HepG2 (cell line): ENCODE data around the gene CISD2. TPM values are rescaled to one million over a fixed set of nuclear protein-coding genes. Genes with fewer than 3 reads are reported as not detected.

Experiments
- ARNT2 ChIP-seq: sonication (generic); formaldehyde crosslinking; IDR thresholded peaks from 2 replicates; pipeline ENCODE4 v1.8.0; 2022; ENCODE audit warnings: mild to moderate bottlenecking, low read depth, missing genetic modification reagents, moderate library complexity
- EP300 ChIP-seq, 3 experiments: sonication (generic) in 1 of 3; formaldehyde crosslinking in 1 of 3; IDR thresholded peaks; 2 replicates each; pipeline versions ENCODE4 v1.5.1 to v1.6.1; 2011 to 2020; ENCODE audit warnings: low read depth in 2 of 3, low read length in 2 of 3, borderline replicate concordance in 1 of 3, improper control_type of control experiment in 1 of 3, mild to moderate bottlenecking in 1 of 3, missing genetic modification reagents in 1 of 3, moderate library complexity in 1 of 3
- HCFC1 ChIP-seq: fragments of 150-350 bp; IDR thresholded peaks from 2 replicates; pipeline ENCODE4 v1.6.1; 2014; ENCODE audit warnings: low read depth, low read length
- HIVEP1 ChIP-seq: sonication (generic); formaldehyde crosslinking; IDR thresholded peaks from 2 replicates; pipeline ENCODE4 v1.4.0; 2020; ENCODE audit warnings: mild to moderate bottlenecking, missing genetic modification reagents
- ISX ChIP-seq: sonication (generic); formaldehyde crosslinking; conservative IDR thresholded peaks from 2 replicates; pipeline ENCODE4 v1.5.0; 2020; ENCODE audit warnings: missing genetic modification reagents
- NAIF1 ChIP-seq: sonication (generic); formaldehyde crosslinking; IDR thresholded peaks from 2 replicates; pipeline ENCODE4 v1.5.0; 2020; ENCODE audit warnings: mild to moderate bottlenecking, missing genetic modification reagents, borderline replicate concordance
- PAWR ChIP-seq: sonication (generic); formaldehyde crosslinking; IDR thresholded peaks from 2 replicates; pipeline ENCODE4 v1.4.0; 2020; ENCODE audit warnings: missing genetic modification reagents, mild to moderate bottlenecking, borderline replicate concordance
- PHF8 ChIP-seq: sonication (generic); formaldehyde crosslinking; IDR thresholded peaks from 2 replicates; pipeline ENCODE4 v1.5.0; 2020; ENCODE audit warnings: missing genetic modification reagents
- POLR2AphosphoS5 ChIP-seq: IDR thresholded peaks from 2 replicates; pipeline ENCODE4 v1.6.1; 2012; ENCODE audit warnings: low read depth, low read length
- TP53 ChIP-seq: sonication (generic); formaldehyde crosslinking; conservative IDR thresholded peaks from 2 replicates; pipeline ENCODE4 v1.4.0; 2020; ENCODE audit warnings: missing genetic modification reagents
- ZBTB20 ChIP-seq: sonication (generic); formaldehyde crosslinking; IDR thresholded peaks from 2 replicates; pipeline ENCODE4 v1.8.1; 2023; ENCODE audit warnings: missing genetic modification reagents, low read depth, mild to moderate bottlenecking, borderline replicate concordance
- ZGPAT ChIP-seq: IDR thresholded peaks from 2 replicates; pipeline ENCODE4 v1.6.1; 2016; ENCODE audit warnings: mild to moderate bottlenecking
- ZNF10 ChIP-seq: sonication (generic); formaldehyde crosslinking; IDR thresholded peaks from 2 replicates; pipeline ENCODE4 v1.4.0; 2020; ENCODE audit warnings: mild to moderate bottlenecking, low read depth, missing genetic modification reagents, borderline replicate concordance
- ZNF232 ChIP-seq: sonication (generic); formaldehyde crosslinking; IDR thresholded peaks from 2 replicates; pipeline ENCODE4 v1.4.0; 2020; ENCODE audit warnings: missing genetic modification reagents, borderline replicate concordance
- ZNF616 ChIP-seq: sonication (generic); formaldehyde crosslinking; IDR thresholded peaks from 2 replicates; pipeline ENCODE4 v1.5.0; 2020; ENCODE audit warnings: low read depth, mild to moderate bottlenecking, missing genetic modification reagents
- ZNF678 ChIP-seq: sonication (generic); formaldehyde crosslinking; IDR thresholded peaks from 2 replicates; pipeline ENCODE4 v1.4.0; 2020; ENCODE audit warnings: mild to moderate bottlenecking, missing genetic modification reagents
- polyA plus RNA-seq, 8 experiments: library from polyadenylated mRNA; depleted of rRNA in 3 of 8; stranded (reverse) in 7 of 8; unstranded in 1 of 8; fragments of >200 nt; fragmentation: Illumina TruSeq in 4 of 8; extraction: Trizol in 4 of 8; gene quantifications; 2 replicates each; pipeline versions ENCODE4 v1.2.1 to v1.2.3, GENCODE V29; 2011 to 2016; ENCODE audit warnings: low read depth in 4 of 8, missing spikeins in 1 of 8, mixed read lengths in 1 of 8; ENCODE audit not compliant: insufficient read depth in 1 of 8
- total RNA-seq, 5 experiments: library from RNA; depleted of rRNA; stranded (reverse); fragments of >200 nt; fragmentation: Illumina TruSeq; extraction: Trizol; gene quantifications; 2 replicates each; pipeline ENCODE4 v1.2.3, GENCODE V29; 2016; ENCODE audit warnings: low read depth in 1 of 5
- TF ChIP-seq, protein P1 (sequence below): sonication (generic); formaldehyde crosslinking; IDR thresholded peaks from 2 replicates; pipeline ENCODE4 v1.4.0; 2020; ENCODE audit warnings: mild to moderate bottlenecking, missing genetic modification reagents
- TF ChIP-seq, protein P2 (sequence below): sonication (generic); formaldehyde crosslinking; IDR thresholded peaks from 2 replicates; pipeline ENCODE4 v1.5.0; 2020; ENCODE audit warnings: missing genetic modification reagents

CISD2 gene
- total and polyA plus RNA-seq, 2 of the 13 experiments (the other 11 are each of a cell fraction or from before 2014, with no cell fraction given) = 24.5 to 37.7 TPM

- TF ChIP-seq, protein P1, sequence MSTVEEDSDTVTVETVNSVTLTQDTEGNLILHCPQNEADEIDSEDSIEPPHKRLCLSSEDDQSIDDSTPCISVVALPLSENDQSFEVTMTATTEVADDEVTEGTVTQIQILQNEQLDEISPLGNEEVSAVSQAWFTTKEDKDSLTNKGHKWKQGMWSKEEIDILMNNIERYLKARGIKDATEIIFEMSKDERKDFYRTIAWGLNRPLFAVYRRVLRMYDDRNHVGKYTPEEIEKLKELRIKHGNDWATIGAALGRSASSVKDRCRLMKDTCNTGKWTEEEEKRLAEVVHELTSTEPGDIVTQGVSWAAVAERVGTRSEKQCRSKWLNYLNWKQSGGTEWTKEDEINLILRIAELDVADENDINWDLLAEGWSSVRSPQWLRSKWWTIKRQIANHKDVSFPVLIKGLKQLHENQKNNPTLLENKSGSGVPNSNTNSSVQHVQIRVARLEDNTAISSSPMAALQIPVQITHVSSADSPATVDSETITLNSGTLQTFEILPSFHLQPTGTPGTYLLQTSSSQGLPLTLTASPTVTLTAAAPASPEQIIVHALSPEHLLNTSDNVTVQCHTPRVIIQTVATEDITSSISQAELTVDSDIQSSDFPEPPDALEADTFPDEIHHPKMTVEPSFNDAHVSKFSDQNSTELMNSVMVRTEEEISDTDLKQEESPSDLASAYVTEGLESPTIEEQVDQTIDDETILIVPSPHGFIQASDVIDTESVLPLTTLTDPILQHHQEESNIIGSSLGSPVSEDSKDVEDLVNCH (CRISPR knock-in tag) = peak; percentile 84; the same call in 1 of the 2 replicates
- TF ChIP-seq HCFC1 = no peak
- 0 out of 2 replicates have a peak, but pooled peaks have one; percentile 48 for TF ChIP-seq TP53 (CRISPR knock-in tag)
- TF ChIP-seq PHF8 = peak; percentile 92
- TF ChIP-seq EP300 (IDR thresholded peaks at IDR 0.05; ENCODE audit: low read depth in 2 of 2, low read length in 2 of 2) = no peak
- peak; percentile 26; the same call in 1 of the 2 replicates for TF ChIP-seq EP300 (CRISPR knock-in tag; IDR thresholded peaks at IDR 0.05; ENCODE audit: borderline replicate concordance)
- peak; percentile 95 for TF ChIP-seq POLR2AphosphoS5
- peak; percentile 95 for TF ChIP-seq ARNT2 (CRISPR knock-in tag)
- no peak for TF ChIP-seq ZNF232 (CRISPR knock-in tag)
- peak; percentile 72; the same call in 1 of the 2 replicates for TF ChIP-seq ZNF616 (CRISPR knock-in tag)
- TF ChIP-seq ISX (CRISPR knock-in tag) = no peak
- peak; percentile 91 for TF ChIP-seq ZNF678 (CRISPR knock-in tag)
- TF ChIP-seq PAWR = 0 out of 2 replicates have a peak, but pooled peaks have one; percentile 95
- peak; percentile 52 for TF ChIP-seq ZBTB20 (CRISPR knock-in tag)
- peak; percentile 95 for TF ChIP-seq ZGPAT (CRISPR knock-in tag)
- peak; percentile 94 for TF ChIP-seq HIVEP1 (CRISPR knock-in tag)
- peak; percentile 58; the same call in 1 of the 2 replicates for TF ChIP-seq NAIF1 (CRISPR knock-in tag)
- TF ChIP-seq, protein P2, sequence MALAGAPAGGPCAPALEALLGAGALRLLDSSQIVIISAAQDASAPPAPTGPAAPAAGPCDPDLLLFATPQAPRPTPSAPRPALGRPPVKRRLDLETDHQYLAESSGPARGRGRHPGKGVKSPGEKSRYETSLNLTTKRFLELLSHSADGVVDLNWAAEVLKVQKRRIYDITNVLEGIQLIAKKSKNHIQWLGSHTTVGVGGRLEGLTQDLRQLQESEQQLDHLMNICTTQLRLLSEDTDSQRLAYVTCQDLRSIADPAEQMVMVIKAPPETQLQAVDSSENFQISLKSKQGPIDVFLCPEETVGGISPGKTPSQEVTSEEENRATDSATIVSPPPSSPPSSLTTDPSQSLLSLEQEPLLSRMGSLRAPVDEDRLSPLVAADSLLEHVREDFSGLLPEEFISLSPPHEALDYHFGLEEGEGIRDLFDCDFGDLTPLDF = 0 out of 2 replicates have a peak, but pooled peaks have one; percentile 50
- TF ChIP-seq ZNF10 (CRISPR knock-in tag) = no peak
Observed at GRCh38 chr4:102868781-102869568, at the start of gene CISD2 (continued).
